HepG2 (cell line): ENCODE results near the gene C10orf90. TPM values are rescaled to one million over a fixed set of nuclear protein-coding genes. Genes with fewer than 3 reads are reported as not detected.

Source experiments
- ATAC-seq: fragments of 200-7000 bp; cut with Tn5 transposase; 3 replicates; pipeline ENCODE4 v1.9.1; 2020; ENCODE audit warnings: mild to moderate bottlenecking, moderate library complexity
- BruUV-seq: library from RNA; stranded (reverse); fragments of 400-500 nt; replicated peaks from 2 replicates; lab custom pipeline; 2021; lab: Mats Ljungman, UMichigan
- CTCF ChIA-PET: fragments of 300-600 bp; formaldehyde crosslinking; extraction: SDS; loops from one replicate; lab custom pipeline; 2021; ENCODE audit warnings: low total read pairs, inconsistent platforms, low intra/inter-chr PET ratio; lab: Yijun Ruan, JAX
- POLR2A ChIA-PET: fragments of 350-600 bp; sonication (Branson Sonifier 250); formaldehyde crosslinking; loops from one replicate; lab custom pipeline; 2020; ENCODE audit warnings: antibody characterized with exemption, inconsistent platforms; lab: Yijun Ruan, JAX
- DNase-seq: peaks from one replicate; pipeline ENCODE4 v3.0.0-alpha.2; 2015; ENCODE audit warnings: low spot score
- FAIRE-seq: peaks from 3 replicates; lab custom pipeline; 2011; peaks lifted over from hg19 to GRCh38; lab: Jason Lieb, UNC
- H2AFZ ChIP-seq: one replicate; pipeline ENCODE4 v1.6.1; 2011; ENCODE audit warnings: low read length, inconsistent platforms
- H3K27ac ChIP-seq: fragments of 300-600 bp; 3 replicates; pipeline ENCODE4 v1.8.0; 2011; ENCODE audit warnings: mixed run types, mild to moderate bottlenecking, mixed read lengths, low read length, inconsistent platforms; ENCODE audit not compliant: insufficient read depth; ENCODE audit errors: extremely low read length
- H3K27me3 ChIP-seq, 2 experiments: fragments of 200-600 bp in 1 of 2; 2 replicates in 1 of 2; 3 replicates in 1 of 2; pipeline versions ENCODE4 v1.6.0 to v1.8.0; 2011; ENCODE audit warnings: low read length in 2 of 2, mild to moderate bottlenecking in 2 of 2, moderate library complexity in 2 of 2, inconsistent platforms in 1 of 2; ENCODE audit not compliant: insufficient read depth in 2 of 2, control insufficient read depth in 1 of 2
- H3K36me3 ChIP-seq, 2 experiments: fragments of 200-600 bp in 1 of 2; replicated peaks in 1 of 2; 2 replicates in 1 of 2; 3 replicates in 1 of 2; pipeline versions ENCODE4 v1.5.1 to v1.8.0; 2011; ENCODE audit warnings: low read length in 2 of 2, inconsistent platforms in 1 of 2; ENCODE audit not compliant: insufficient read depth in 2 of 2, control insufficient read depth in 1 of 2
- H3K4me1 ChIP-seq: 2 replicates; pipeline ENCODE4 v1.5.1; 2012; ENCODE audit warnings: low read length, inconsistent platforms; ENCODE audit not compliant: insufficient read depth
- H3K4me2 ChIP-seq: 2 replicates; pipeline ENCODE4 v1.6.0; 2011; ENCODE audit warnings: low read depth, low read length, inconsistent platforms
- H3K4me3 ChIP-seq, 3 experiments: fragments of 200-600 bp in 1 of 3; sonication (generic), shearing (Covaris generic) in 1 of 3; replicated peaks in 1 of 3; 2 replicates each; pipeline ENCODE4 v1.5.1; 2011 to 2016; ENCODE audit warnings: low read length in 3 of 3, inconsistent platforms in 2 of 3, low read depth in 2 of 3, mild to moderate bottlenecking in 2 of 3, control low read depth in 1 of 3, mixed read lengths in 1 of 3; ENCODE audit not compliant: insufficient read depth in 1 of 3
- H3K79me2 ChIP-seq: one replicate; pipeline ENCODE4 v1.6.1; 2011; ENCODE audit warnings: low read length, inconsistent platforms; ENCODE audit not compliant: insufficient read depth
- H3K9ac ChIP-seq: 2 replicates; pipeline ENCODE4 v1.6.0; 2011; ENCODE audit warnings: mild to moderate bottlenecking, low read depth, low read length, inconsistent platforms; ENCODE audit not compliant: insufficient read depth
- H3K9me3 ChIP-seq: 2 replicates; pipeline ENCODE4 v1.5.1; 2012; ENCODE audit warnings: mild to moderate bottlenecking, low read length
- H4K20me1 ChIP-seq: 2 replicates; pipeline ENCODE4 v1.6.0; 2011; ENCODE audit warnings: inconsistent platforms, mild to moderate bottlenecking, low read length, moderate library complexity; ENCODE audit not compliant: insufficient read depth
- JUNB ChIP-seq: sonication (generic); formaldehyde crosslinking; IDR thresholded peaks from 2 replicates; pipeline ENCODE4 v1.8.0; 2022; ENCODE audit warnings: missing genetic modification reagents, mild to moderate bottlenecking, borderline replicate concordance
- REST ChIP-seq, 2 experiments: IDR thresholded peaks; 2 replicates each; pipeline ENCODE4 v1.6.1; 2011 to 2012; ENCODE audit warnings: low read length in 2 of 2, borderline replicate concordance in 1 of 2, low read depth in 1 of 2, mild to moderate bottlenecking in 1 of 2, moderate library complexity in 1 of 2
- SMAD9 ChIP-seq: sonication (generic); formaldehyde crosslinking; IDR thresholded peaks from 2 replicates; pipeline ENCODE4 v1.5.1; 2020; ENCODE audit warnings: mild to moderate bottlenecking, missing genetic modification reagents
- TFE3 ChIP-seq: IDR thresholded peaks from 2 replicates; pipeline ENCODE4 v1.6.1; 2016
- ZBTB8A ChIP-seq: sonication (generic); formaldehyde crosslinking; IDR thresholded peaks from 2 replicates; pipeline ENCODE4 v1.4.0; 2020; ENCODE audit warnings: mild to moderate bottlenecking, low read depth, missing genetic modification reagents, borderline replicate concordance
- ZFY ChIP-seq: sonication (generic); formaldehyde crosslinking; IDR thresholded peaks from 2 replicates; pipeline ENCODE4 v1.4.0; 2020; ENCODE audit warnings: missing genetic modification reagents
- ZNF558 ChIP-seq: sonication (generic); formaldehyde crosslinking; IDR thresholded peaks from 2 replicates; pipeline ENCODE4 v1.9.0; 2022; ENCODE audit warnings: mild to moderate bottlenecking, missing genetic modification reagents, borderline replicate concordance
- ZNF691 ChIP-seq: sonication (generic); formaldehyde crosslinking; IDR thresholded peaks from 2 replicates; pipeline ENCODE4 v1.4.0; 2020; ENCODE audit warnings: missing genetic modification reagents, low read depth, mild to moderate bottlenecking, borderline replicate concordance
- WGBS: methylation state at CpG from one replicate; pipeline ENCODE4 v1.1.6; 2017; ENCODE audit warnings: low lambda C conversion rate; 5-methylcytosine and 5-hydroxymethylcytosine counted together
- in situ Hi-C: cut with HindIII; loops from 2 replicates; pipeline ENCODE4 v1.10.0; 2017; ENCODE audit warnings: low pct_unique_long_range_greater_than_20kb; ENCODE audit not compliant: extremely low pct_ligation_motif_present
- intact Hi-C: fragments of 100-400 bp; cut with micrococcal nuclease; formaldehyde crosslinking; loops from one replicate; pipeline ENCODE4 v1.10.0; 2022; ENCODE audit not compliant: unreplicated experiment
- polyA plus RNA-seq, 8 experiments: library from polyadenylated mRNA; depleted of rRNA in 3 of 8; stranded (reverse) in 7 of 8; unstranded in 1 of 8; fragments of >200 nt; fragmentation: Illumina TruSeq in 4 of 8; extraction: Trizol in 4 of 8; gene quantifications; 2 replicates each; pipeline versions ENCODE4 v1.2.1 to v1.2.3, GENCODE V29; 2011 to 2016; ENCODE audit warnings: low read depth in 4 of 8, missing spikeins in 1 of 8, mixed read lengths in 1 of 8; ENCODE audit not compliant: insufficient read depth in 1 of 8
- total RNA-seq, 5 experiments: library from RNA; depleted of rRNA; stranded (reverse); fragments of >200 nt; fragmentation: Illumina TruSeq; extraction: Trizol; gene quantifications; 2 replicates each; pipeline ENCODE4 v1.2.3, GENCODE V29; 2016; ENCODE audit warnings: low read depth in 1 of 5
- TF ChIP-seq, protein P1 (sequence below): sonication (generic); formaldehyde crosslinking; conservative IDR thresholded peaks from 2 replicates; pipeline ENCODE4 v1.5.0; 2020; ENCODE audit warnings: missing genetic modification reagents

C10orf90 gene
- total and polyA plus RNA-seq, 2 of the 13 experiments (the other 11 are each of a cell fraction or from before 2014, with no cell fraction given): not detected

DNA sequence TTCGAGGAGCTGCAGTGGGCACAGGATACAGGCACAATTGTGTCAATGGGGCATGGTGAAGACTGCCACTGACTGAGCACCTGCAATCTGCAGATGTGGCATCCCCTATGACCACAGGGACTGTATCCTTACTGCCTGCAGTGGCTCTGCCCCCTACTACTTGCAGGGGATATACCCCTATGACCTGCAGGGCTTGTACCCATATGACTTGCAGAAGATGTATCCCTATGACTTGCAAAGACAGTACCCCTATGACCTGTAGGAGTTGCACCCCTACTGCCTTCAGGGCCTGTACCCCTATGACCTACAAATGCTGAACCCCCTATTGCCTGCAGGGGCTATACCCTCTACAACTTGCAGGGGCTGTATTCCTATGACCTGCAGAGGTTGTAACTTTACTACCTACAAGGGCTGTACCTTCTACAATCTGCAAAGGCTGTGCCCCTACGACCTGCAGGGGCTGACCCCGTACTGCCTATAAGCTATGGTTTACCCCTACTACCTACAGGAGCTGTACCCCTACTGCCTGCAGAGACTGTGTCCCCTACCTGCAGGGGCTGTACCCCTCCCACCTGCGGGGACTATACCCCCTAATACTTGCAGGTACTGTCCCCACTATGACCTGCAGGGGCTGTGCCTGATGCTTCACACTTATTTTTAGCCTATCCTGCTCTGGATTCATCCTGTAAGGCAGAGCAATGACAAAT, 216.3 kb downstream of the C10orf90 start:
- no peak overlapping the region for H3K27ac ChIP-seq
- no peak for DNase-seq
- FAIRE-seq: no peak
- no TSS peak for BruUV-seq
- no peaks in the 10 kb centered on the region for H3K79me2 ChIP-seq
- no peaks in the 10 kb centered on the region for H4K20me1 ChIP-seq
- POLR2A ChIA-PET: no interaction called here
- H3K9ac ChIP-seq: no peak overlapping the region
- peaks cover 0 to 4% of the 10 kb centered on the region in 2 experiments; a peak in 2 of 5 replicates for H3K27me3 ChIP-seq
- intact Hi-C loops: no loop called here
- TF ChIP-seq SMAD9 (CRISPR knock-in tag): no peak
- TF ChIP-seq, all 625 proteins: peak for 0
- Histone ChIP-seq H3K4me3 (no peak overlapping the region), H3K36me3 (no peaks in the 10 kb centered on the region), H3K9me3 (no peaks in the 10 kb centered on the region), H2AFZ (no peak overlapping the region), H3K4me2 (no peak overlapping the region), H3K4me1 (no peaks in the 10 kb centered on the region)
- in situ Hi-C loops: no loop called here
- 0% methylated on average over 1 of the region's 4 CpGs for WGBS
- ATAC-seq: no peak
- CTCF ChIA-PET: no interaction called here

DNA sequence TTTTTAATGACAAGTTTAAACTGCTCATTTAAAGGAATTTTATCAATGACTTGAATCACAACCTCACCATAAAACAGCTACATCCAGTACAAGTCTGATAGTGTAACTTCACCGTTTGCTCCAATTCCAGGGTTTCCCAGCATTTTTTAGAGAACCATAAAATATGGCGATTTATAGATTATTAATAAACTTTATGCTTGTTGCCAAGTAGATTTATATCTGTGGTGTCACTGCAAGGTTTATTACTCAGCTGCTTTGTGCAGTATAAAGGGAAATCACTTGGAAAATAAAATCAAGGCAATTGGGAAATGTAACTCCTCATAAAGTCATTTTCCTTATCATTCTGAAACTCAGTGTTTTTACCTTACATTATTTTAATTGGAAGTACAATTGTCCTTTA, 218.2 kb downstream of the C10orf90 start:
- intact Hi-C loops: no loop called here
- no peak overlapping the region for H3K4me3 ChIP-seq
- ATAC-seq: no peak
- no TSS peak for BruUV-seq
- POLR2A ChIA-PET: no interaction called here
- H3K9ac ChIP-seq: no peak overlapping the region
- no peaks in the 10 kb centered on the region for H4K20me1 ChIP-seq
- no peak for FAIRE-seq
- in situ Hi-C loops: no loop called here
- H3K9me3 ChIP-seq: no peaks in the 10 kb centered on the region
- H3K36me3 ChIP-seq: no peaks in the 10 kb centered on the region
- H3K79me2 ChIP-seq: no peaks in the 10 kb centered on the region
- no peak overlapping the region for H3K27ac ChIP-seq
- peaks cover 0 to 4% of the 10 kb centered on the region in 2 experiments; a peak in 2 of 5 replicates for H3K27me3 ChIP-seq
- DNase-seq: no peak
- no peak overlapping the region for H2AFZ ChIP-seq
- no peaks in the 10 kb centered on the region for H3K4me1 ChIP-seq
- 3% methylated on average over 2 of the region's 2 CpGs for WGBS
- CTCF ChIA-PET: no interaction called here
- no peak overlapping the region for H3K4me2 ChIP-seq
- no peak for TF ChIP-seq ZFY
- no peak for TF ChIP-seq REST (IDR thresholded peaks at IDR 0.05; ENCODE audit: borderline replicate concordance in 1 of 2, low read depth in 1 of 2, low read length in 2 of 2)
- TF ChIP-seq ZBTB8A (CRISPR knock-in tag): no peak
- no peak for TF ChIP-seq ZNF691
- TF ChIP-seq, protein P1, sequence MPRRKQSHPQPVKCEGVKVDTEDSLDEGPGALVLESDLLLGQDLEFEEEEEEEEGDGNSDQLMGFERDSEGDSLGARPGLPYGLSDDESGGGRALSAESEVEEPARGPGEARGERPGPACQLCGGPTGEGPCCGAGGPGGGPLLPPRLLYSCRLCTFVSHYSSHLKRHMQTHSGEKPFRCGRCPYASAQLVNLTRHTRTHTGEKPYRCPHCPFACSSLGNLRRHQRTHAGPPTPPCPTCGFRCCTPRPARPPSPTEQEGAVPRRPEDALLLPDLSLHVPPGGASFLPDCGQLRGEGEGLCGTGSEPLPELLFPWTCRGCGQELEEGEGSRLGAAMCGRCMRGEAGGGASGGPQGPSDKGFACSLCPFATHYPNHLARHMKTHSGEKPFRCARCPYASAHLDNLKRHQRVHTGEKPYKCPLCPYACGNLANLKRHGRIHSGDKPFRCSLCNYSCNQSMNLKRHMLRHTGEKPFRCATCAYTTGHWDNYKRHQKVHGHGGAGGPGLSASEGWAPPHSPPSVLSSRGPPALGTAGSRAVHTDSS (CRISPR knock-in tag): no peak
- TF ChIP-seq TFE3 (CRISPR knock-in tag): no peak
- no peak for TF ChIP-seq JUNB (CRISPR knock-in tag)
- no peak for TF ChIP-seq ZNF558
